Endothelial cell of umbilical vein (primary cell): ENCODE data around the gene HOXB7. TPM values are rescaled to one million over a fixed set of nuclear protein-coding genes. Genes with fewer than 3 reads are reported as not detected.

Experiments used
- BruUV-seq: library from RNA; stranded (reverse); fragments of 400-500 nt; replicated peaks from 2 replicates; lab custom pipeline; 2021; lab: Mats Ljungman, UMichigan
- CTCF ChIA-PET: fragments of 300-600, 350-600 bp; sonication (Branson Sonifier 250); formaldehyde crosslinking; loops from one replicate; lab custom pipeline; 2021; ENCODE audit warnings: antibody characterized with exemption, inconsistent platforms; lab: Charles Lee
- POLR2A ChIA-PET: fragments of 300-600, 350-600 bp; sonication (Branson Sonifier 250); formaldehyde crosslinking; loops from one replicate; lab custom pipeline; 2021; ENCODE audit warnings: antibody characterized with exemption, inconsistent platforms; lab: Charles Lee
- DNase-seq: peaks from one replicate; pipeline ENCODE4 v3.0.0-alpha.2; 2011; ENCODE audit warnings: low read depth, low spot score
- FAIRE-seq: peaks from 2 replicates; lab custom pipeline; 2011; peaks lifted over from hg19 to GRCh38; lab: Jason Lieb, UNC
- H2AFZ ChIP-seq: 2 replicates; pipeline ENCODE4 v1.6.0; 2012; ENCODE audit warnings: low read depth, low read length, control low read depth, inconsistent platforms
- H3K27ac ChIP-seq: 2 replicates; pipeline ENCODE4 v1.5.1; 2011; ENCODE audit warnings: low read depth, mild to moderate bottlenecking, control low read depth, low read length, moderate library complexity; ENCODE audit not compliant: insufficient read depth
- H3K27me3 ChIP-seq, 2 experiments: 2 replicates each; pipeline versions ENCODE4 v1.6.0 to v1.6.1; 2011; ENCODE audit warnings: low read length in 2 of 2, mixed read lengths in 1 of 2; ENCODE audit not compliant: control insufficient read depth in 2 of 2, insufficient read depth in 2 of 2
- H3K36me3 ChIP-seq, 2 experiments: 2 replicates in 1 of 2; 3 replicates in 1 of 2; pipeline ENCODE4 v1.5.1; 2011; ENCODE audit warnings: low read length in 2 of 2, mild to moderate bottlenecking in 1 of 2, moderate library complexity in 1 of 2; ENCODE audit not compliant: control insufficient read depth in 2 of 2, insufficient read depth in 2 of 2; ENCODE audit errors: extremely low read depth in 1 of 2
- H3K4me1 ChIP-seq: 3 replicates; pipeline ENCODE4 v1.5.1; 2011; ENCODE audit warnings: mild to moderate bottlenecking, low read length; ENCODE audit not compliant: control insufficient read depth, insufficient read depth; ENCODE audit errors: extremely low read depth
- H3K4me2 ChIP-seq: 2 replicates; pipeline ENCODE4 v1.6.1; 2011; ENCODE audit warnings: low read length, control low read depth, mixed read lengths; ENCODE audit not compliant: insufficient read depth
- H3K4me3 ChIP-seq, 3 experiments: fragments of 200-600 bp in 1 of 3; sonication (generic), shearing (Covaris generic) in 1 of 3; replicated peaks in 1 of 3; 2 replicates each; pipeline ENCODE4 v1.5.1; 2011 to 2016; ENCODE audit warnings: control low read depth in 3 of 3, low read length in 3 of 3, mild to moderate bottlenecking in 2 of 3, inconsistent platforms in 1 of 3, low read depth in 1 of 3, moderate library complexity in 1 of 3; ENCODE audit not compliant: insufficient read depth in 1 of 3
- H3K79me2 ChIP-seq: 2 replicates; pipeline ENCODE4 v1.6.0; 2012; ENCODE audit warnings: low read length, inconsistent platforms; ENCODE audit not compliant: control insufficient read depth, insufficient read depth
- H3K9ac ChIP-seq: replicated peaks from 2 replicates; pipeline ENCODE3; 2011; ENCODE audit warnings: low read length, control low read depth; ENCODE audit not compliant: insufficient read depth; ENCODE audit errors: extremely low read depth
- H3K9me1 ChIP-seq: replicated peaks from 3 replicates; pipeline ENCODE4 v1.6.0; 2011; ENCODE audit warnings: mild to moderate bottlenecking, low read length; ENCODE audit not compliant: control insufficient read depth, insufficient read depth; ENCODE audit errors: extremely low read depth
- H3K9me3 ChIP-seq: replicated peaks from 2 replicates; pipeline ENCODE4 v1.5.1; 2012; ENCODE audit warnings: low read length, inconsistent platforms; ENCODE audit not compliant: control insufficient read depth, insufficient read depth
- H4K20me1 ChIP-seq: replicated peaks from 2 replicates; pipeline ENCODE3; 2011; ENCODE audit warnings: mild to moderate bottlenecking, low read length; ENCODE audit not compliant: control insufficient read depth, insufficient read depth; ENCODE audit errors: extremely low read depth
- EZH2 ChIP-seq: IDR thresholded peaks from 2 replicates; pipeline ENCODE4 v1.6.1; 2012; ENCODE audit warnings: borderline replicate concordance, low read depth, mild to moderate bottlenecking, moderate library complexity, low read length, inconsistent platforms; ENCODE audit not compliant: severe bottlenecking
- FOS ChIP-seq: IDR thresholded peaks from 2 replicates; pipeline ENCODE4 v1.6.1; 2011; ENCODE audit warnings: mild to moderate bottlenecking, low read length, moderate library complexity, borderline replicate concordance; ENCODE audit not compliant: insufficient read depth
- GATA2 ChIP-seq: IDR thresholded peaks from 2 replicates; pipeline ENCODE4 v1.7.0; 2011; ENCODE audit warnings: low read depth, mild to moderate bottlenecking, moderate library complexity, mixed read lengths, low read length; ENCODE audit not compliant: insufficient read length, insufficient read depth
- JUN ChIP-seq: IDR thresholded peaks from 2 replicates; pipeline ENCODE4 v1.6.1; 2011; ENCODE audit warnings: borderline replicate concordance, low read depth; ENCODE audit not compliant: insufficient read length, insufficient read depth
- MYC ChIP-seq: IDR thresholded peaks from one replicate; pipeline ENCODE4 v1.6.1; 2011; ENCODE audit warnings: mild to moderate bottlenecking, low read depth, low read length
- POLR2A ChIP-seq: IDR thresholded peaks from 2 replicates; pipeline ENCODE4 v1.6.1; 2012; ENCODE audit warnings: low read depth, mild to moderate bottlenecking, control low read depth, low read length
- POLR2AphosphoS5 ChIP-seq: IDR thresholded peaks from 2 replicates; pipeline ENCODE4 v1.6.1; 2012; ENCODE audit warnings: low read depth, mild to moderate bottlenecking, control low read depth, low read length, moderate library complexity; ENCODE audit not compliant: insufficient read depth
- dilution Hi-C: fragments of 300-500 bp; cut with MboI; formaldehyde crosslinking; loops from one replicate; pipeline ENCODE4 v1.15.0; 2019; ENCODE audit warnings: low sequenced_read_pairs; ENCODE audit not compliant: extremely low pct_ligation_motif_present
- intact Hi-C: fragments of 100-400 bp; cut with micrococcal nuclease; formaldehyde crosslinking; loops from one replicate; pipeline ENCODE4 v1.10.0; 2022
- polyA plus RNA-seq, 4 experiments: library from polyadenylated mRNA; depleted of rRNA in 3 of 4; stranded (reverse) in 3 of 4; unstranded in 1 of 4; fragments of >200 nt; gene quantifications; 2 replicates each; pipeline versions ENCODE4 v1.2.1 to v1.2.3, GENCODE V29; 2011 to 2012; ENCODE audit warnings: missing spikeins in 1 of 4
- total RNA-seq: library from RNA; stranded (reverse); gene quantifications from 2 replicates; pipeline ENCODE4 v1.2.3, GENCODE V29; 2021
- TF ChIP-seq, protein P1 (sequence below), 2 donors: IDR thresholded peaks; 1 replicate in 1 of 2; 2 replicates in 1 of 2; pipeline ENCODE4 v1.5.1; 2011; ENCODE audit warnings: low read length in 2 of 2, mild to moderate bottlenecking in 2 of 2, moderate library complexity in 2 of 2, control low read depth in 1 of 2, inconsistent platforms in 1 of 2, low read depth in 1 of 2; ENCODE audit not compliant: insufficient read depth in 1 of 2; ENCODE audit errors: extremely low read depth in 1 of 2
- TF ChIP-seq, protein P2 (sequence below): IDR thresholded peaks from 2 replicates; pipeline ENCODE4 v1.6.1; 2011; ENCODE audit not compliant: insufficient read depth, insufficient read length

The HOXB7 gene
- total and polyA plus RNA-seq, 2 donors (not counting 3 experiments of a cell fraction or from before 2014, with no cell fraction given): 23.5 to 24.5 TPM

DNA sequence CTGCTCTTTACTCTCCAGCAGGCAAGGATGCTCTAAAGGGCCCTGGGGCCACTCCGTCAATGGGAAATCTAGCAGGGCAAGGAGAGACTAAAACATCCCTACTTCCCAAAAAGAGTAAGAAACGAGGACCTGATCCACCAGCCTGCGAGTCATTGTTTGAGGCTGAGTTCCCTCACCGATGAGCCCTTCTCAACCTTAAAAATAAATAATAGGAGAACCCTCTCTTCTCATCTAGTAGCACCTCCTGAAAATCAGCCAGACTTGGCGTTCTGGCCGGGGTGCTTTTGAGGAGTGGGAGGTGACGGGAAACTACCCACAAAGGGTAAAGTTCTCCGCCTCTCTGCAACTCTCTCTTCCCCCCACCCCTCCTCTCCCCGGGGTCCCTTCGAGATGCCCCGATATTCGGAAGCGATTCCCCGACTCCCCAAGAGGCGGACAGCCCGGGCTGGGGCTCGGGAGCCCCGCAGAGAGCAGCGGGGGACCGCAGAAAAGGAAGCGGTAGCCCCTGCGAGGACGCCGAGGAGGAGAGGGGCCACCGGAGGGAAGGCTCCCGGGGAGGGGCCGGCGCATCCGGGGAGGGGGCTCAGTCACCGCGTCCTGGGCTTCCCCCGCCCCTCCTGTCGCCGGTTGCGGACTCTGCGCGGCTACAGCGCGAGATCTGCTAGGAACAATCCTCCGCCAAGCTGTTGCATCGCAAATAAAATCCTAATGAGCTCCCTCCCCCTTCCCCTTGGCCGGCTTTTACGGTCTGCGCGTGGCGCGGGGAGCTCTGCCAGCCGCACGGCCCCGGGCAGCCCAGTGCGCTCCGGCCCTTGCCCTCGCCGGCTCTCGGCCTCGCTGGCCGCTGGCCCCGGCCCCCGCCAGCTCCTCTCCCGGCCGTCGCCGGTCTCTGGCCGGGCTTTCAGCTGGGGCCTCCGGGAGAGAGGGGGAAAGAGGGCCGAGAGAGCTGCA, 14.0 kb upstream of the HOXB7 start:
- peak overlapping the region; percentile 38 for H3K9ac ChIP-seq
- FAIRE-seq: no peak

DNA sequence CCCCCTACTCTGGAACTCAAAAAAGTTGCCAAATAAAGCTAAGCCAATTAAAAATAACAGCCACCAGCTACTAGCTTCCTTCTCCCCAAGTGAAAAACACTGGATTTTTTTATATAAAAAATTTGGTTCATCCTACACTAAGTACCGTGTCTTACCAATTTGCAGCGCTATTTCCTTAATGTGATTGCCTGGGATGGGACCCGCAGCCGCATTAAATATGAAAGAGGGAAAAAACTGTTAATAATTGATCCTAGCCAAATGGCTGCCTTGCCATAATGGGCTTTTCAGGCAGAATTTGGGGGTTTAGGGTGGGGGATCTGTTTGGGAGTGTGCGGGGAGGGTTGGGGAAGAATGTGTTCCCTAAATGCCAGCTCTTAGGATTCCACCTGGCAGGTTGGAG, 13.3 kb upstream of the HOXB7 start:
- no peaks in the 10 kb centered on the region for H4K20me1 ChIP-seq
- no peaks in the 10 kb centered on the region for H3K9me3 ChIP-seq
- dilution Hi-C loops (no loop called here), intact Hi-C loops (no loop called here)
- H2AFZ ChIP-seq: no peak overlapping the region
- no peak overlapping the region for H3K4me2 ChIP-seq
- no peak overlapping the region for H3K27ac ChIP-seq
- DNase-seq (no peak), FAIRE-seq (no peak)
- BruUV-seq: no TSS peak
- H3K27me3 ChIP-seq: peaks cover 72 to 95% of the 10 kb centered on the region in 2 experiments
- H3K36me3 ChIP-seq: no peaks in the 10 kb centered on the region
- ChIA-PET CTCF (interaction anchor here (1.5 to 6.3 kb wide), 3 partner anchors 10 to 13 kb away, joined by 7 to 45 read pairs (median 8); partner anchors contain the start of gene HOXB8), POLR2A (no interaction called here)
- no peak overlapping the region for H3K9ac ChIP-seq
- no peak overlapping the region for H3K4me3 ChIP-seq
- no peaks in the 10 kb centered on the region for H3K9me1 ChIP-seq
- peaks cover 13% of the 10 kb centered on the region for H3K4me1 ChIP-seq
- TF ChIP-seq, protein P1, sequence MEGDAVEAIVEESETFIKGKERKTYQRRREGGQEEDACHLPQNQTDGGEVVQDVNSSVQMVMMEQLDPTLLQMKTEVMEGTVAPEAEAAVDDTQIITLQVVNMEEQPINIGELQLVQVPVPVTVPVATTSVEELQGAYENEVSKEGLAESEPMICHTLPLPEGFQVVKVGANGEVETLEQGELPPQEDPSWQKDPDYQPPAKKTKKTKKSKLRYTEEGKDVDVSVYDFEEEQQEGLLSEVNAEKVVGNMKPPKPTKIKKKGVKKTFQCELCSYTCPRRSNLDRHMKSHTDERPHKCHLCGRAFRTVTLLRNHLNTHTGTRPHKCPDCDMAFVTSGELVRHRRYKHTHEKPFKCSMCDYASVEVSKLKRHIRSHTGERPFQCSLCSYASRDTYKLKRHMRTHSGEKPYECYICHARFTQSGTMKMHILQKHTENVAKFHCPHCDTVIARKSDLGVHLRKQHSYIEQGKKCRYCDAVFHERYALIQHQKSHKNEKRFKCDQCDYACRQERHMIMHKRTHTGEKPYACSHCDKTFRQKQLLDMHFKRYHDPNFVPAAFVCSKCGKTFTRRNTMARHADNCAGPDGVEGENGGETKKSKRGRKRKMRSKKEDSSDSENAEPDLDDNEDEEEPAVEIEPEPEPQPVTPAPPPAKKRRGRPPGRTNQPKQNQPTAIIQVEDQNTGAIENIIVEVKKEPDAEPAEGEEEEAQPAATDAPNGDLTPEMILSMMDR (IDR thresholded peaks at IDR 0.05; ENCODE audit: extremely low read depth in 1 of 2, insufficient read depth in 1 of 2, low read depth in 1 of 2, low read length in 2 of 2): no peak
- TF ChIP-seq EZH2: no peak
- TF ChIP-seq JUN: no peak
- TF ChIP-seq POLR2A: no peak
- TF ChIP-seq GATA2: no peak
- TF ChIP-seq POLR2AphosphoS5: no peak
- no peak for TF ChIP-seq FOS
- TF ChIP-seq MYC: no peak
- TF ChIP-seq, protein P2, sequence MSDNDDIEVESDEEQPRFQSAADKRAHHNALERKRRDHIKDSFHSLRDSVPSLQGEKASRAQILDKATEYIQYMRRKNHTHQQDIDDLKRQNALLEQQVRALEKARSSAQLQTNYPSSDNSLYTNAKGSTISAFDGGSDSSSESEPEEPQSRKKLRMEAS: no peak
- no peaks in the 10 kb centered on the region for H3K79me2 ChIP-seq

More for the DNA sequence above, 14.0 kb upstream of the HOXB7 start:
- no peak for DNase-seq
- Histone ChIP-seq H3K27me3 (peaks cover 73 to 96% of the 10 kb centered on the region in 2 experiments), H3K9me1 (no peaks in the 10 kb centered on the region), H2AFZ (peak overlapping the region; percentile 86), H3K27ac (no peak overlapping the region), H3K4me3 (peak overlapping the region; percentile 40 to 66 (median 64)), H3K4me1 (peaks cover 13% of the 10 kb centered on the region), H3K9me3 (no peaks in the 10 kb centered on the region), H3K4me2 (peak overlapping the region; percentile 82), H3K79me2 (no peaks in the 10 kb centered on the region), H4K20me1 (no peaks in the 10 kb centered on the region), H3K36me3 (no peaks in the 10 kb centered on the region)
- peak; percentile 73 for TF ChIP-seq EZH2
- no peak for TF ChIP-seq JUN
- no TSS peak for BruUV-seq
- intact Hi-C loops (loop anchor here (1.0 kb wide), 1 partner anchor 11 kb away; no protein-coding TSS in a partner anchor), dilution Hi-C loops (no loop called here)
- POLR2A ChIA-PET: interaction anchor here (0.6 kb wide), 1 partner anchor 15 kb away, joined by 3 read pairs; no protein-coding TSS in a partner anchor
- CTCF ChIA-PET: interaction anchor here (0.7 to 3.2 kb wide), 12 partner anchors 9 to 556 kb away, joined by 3 to 73 read pairs (median 4); partner anchors contain the start of gene HOXB8
